ENCODE data around the gene LRCOL1.
"Not testable (repeated sequence)": the region's sequence is repeated elsewhere in the genome, so short reads cannot be mapped to it uniquely, and the experiment has no call there.

LRCOL1 gene

DNA sequence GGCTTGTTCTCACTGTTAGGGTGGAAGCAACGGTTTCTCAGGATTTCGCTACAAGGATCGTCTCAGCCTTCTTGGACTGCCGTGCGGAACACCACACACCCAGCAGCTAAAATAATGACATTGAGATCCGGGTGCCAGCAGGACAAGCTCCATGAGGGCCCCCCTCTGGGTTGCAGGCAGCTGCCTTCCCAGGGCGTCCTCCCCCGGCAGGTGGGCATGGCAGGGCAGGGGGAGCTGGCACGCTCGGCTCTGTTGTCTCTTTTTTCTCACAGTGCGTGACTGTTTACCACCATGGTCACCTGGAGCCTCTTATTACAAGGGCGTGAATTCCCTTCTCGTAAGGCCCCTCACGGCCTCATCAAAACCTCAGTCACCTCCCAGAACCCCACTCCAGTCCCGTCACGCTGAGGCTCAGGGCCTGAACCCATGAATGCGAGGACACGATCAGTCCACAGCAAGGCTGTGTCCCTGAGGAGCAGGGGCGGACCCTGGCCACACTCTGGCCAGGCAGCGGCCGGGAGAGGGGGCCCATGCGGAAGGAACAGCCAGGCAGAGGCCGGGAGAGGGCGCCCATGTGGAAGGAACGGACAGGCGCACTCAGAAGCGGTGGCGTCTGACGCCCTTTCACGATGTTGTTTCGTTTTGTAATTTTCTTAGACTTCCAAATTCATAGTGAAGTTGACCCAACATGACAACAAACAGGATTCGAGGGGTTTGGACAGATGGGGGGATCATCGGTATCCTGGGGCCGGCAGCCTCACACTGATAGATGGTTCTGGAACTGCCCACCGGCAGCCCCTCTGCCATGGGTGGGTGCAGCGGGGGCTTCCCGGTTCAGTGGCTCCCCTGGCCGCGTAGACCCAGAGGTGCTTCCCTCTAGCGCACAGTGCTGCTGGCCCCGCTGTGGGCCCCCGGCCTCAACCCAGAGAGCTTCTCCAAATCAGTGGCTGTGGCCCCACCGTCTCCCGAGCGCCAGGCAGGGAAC is 10.0 kb downstream of the LRCOL1 start:
- no peak for DNase-seq (ENCODE audit: low read depth)

DNA sequence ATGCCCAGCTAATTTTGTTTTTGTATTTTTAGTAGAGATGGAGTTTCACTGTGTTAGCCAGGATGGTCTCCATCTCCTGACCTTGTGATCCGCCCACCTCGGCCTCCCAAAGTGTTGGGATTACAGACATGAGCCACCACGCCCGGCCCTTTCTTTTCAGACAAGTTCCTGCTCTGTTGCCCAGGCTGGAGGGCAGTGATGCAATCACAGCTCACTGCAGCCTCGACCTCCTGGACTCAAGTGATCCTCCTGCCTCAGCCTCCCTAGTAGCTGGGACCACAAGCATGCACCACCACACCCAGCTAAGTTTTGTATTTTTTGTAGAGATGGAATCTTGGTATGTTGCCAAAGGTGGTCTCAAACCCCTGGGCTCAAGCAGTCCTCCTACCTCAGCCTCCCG is 10.9 kb downstream of the LRCOL1 start:
- not testable (repeated sequence) for DNase-seq (ENCODE audit: low read depth)

DNA sequence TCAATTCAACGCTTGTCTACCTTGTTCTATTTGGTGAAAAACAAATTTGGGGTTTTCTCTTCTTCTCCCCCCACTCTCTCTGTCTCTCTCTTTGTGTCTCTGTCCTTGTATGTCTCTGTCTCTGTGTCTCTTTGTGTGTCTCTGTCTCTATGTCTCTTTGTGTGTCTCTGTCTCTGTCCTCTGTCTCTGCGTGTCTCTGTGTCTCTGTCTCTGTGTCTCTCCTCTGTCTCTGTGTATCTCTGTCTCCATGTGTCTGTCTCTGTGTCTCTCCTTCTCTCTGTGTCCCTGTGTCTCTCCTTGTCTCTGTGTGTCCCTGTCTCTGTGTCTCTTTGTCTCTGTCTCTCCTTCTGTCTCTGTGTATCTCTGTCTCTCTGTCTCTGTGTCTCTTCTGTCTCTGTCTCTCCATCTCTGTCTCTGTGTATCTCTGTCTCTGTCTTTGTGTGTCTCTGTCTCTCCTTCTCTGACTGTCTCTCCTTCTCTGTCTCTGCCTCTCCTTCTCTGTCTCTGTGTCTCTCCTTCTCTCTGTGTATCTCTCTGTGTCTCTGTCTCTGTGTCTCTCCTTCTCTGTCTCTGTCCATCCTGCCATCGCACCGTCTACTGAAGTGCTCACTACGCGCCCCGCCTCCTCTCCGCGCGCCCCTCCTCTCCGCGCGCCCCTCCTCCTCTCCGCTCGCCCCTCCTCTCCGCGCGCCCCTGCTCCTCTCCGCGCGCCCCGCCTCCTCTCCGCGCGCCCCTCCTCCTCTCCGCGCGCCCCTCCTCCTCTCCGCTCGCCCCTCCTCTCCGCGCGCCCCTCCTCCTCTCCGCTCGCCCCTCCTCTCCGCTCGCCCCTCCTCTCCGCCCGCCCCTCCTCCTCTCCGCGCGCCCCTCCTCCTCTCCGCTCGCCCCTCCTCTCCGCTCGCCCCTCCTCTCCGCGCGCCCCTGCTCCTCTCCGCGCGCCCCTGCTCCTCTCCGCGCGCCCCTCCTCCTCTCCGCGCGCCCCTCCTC is 12.8 kb downstream of the LRCOL1 start:
- no peak for DNase-seq (ENCODE audit: low read depth)

DNA sequence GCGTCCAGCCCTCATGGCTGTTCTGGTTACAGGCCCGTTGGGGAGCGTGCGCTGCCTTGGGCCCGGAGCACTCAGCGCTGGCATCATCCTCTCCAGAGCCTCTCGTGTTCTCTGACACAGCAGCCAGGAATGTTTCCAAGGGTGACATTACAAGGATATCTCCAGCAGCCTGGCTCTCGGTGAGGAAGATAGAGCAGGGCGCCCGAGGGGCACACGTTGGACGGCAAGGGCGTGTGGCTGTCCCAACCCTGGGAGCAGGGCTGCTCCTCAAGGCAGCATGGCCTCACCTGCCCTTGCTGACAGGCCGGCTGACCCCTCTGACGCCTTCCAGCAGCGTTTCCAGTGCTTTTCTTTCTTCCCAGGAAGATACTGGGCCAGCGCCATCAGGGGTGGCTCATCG is 14.4 kb downstream of the LRCOL1 start:
- DNase-seq (ENCODE audit: low read depth) = no peak

DNA sequence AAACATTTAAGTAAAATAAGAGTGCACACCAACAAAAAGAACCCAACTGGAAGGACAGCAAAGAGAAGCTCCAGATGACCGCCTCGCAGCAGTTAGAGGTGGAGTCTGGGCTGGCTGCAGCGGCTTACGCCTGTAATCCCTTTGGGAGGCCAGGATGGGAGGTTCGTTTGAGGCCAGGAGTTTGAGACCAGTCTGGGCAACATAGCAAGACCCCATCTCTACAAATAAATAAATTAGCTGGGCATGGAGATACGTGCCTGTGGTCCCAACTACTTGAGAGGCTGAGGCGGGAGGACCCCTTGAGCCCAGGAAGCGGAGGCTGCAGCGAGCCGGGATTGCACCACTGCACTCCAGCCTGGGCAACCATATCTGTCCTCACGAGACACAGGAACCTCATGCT is 15.2 kb downstream of the LRCOL1 start:
- no peak for DNase-seq (ENCODE audit: low read depth)

DNA sequence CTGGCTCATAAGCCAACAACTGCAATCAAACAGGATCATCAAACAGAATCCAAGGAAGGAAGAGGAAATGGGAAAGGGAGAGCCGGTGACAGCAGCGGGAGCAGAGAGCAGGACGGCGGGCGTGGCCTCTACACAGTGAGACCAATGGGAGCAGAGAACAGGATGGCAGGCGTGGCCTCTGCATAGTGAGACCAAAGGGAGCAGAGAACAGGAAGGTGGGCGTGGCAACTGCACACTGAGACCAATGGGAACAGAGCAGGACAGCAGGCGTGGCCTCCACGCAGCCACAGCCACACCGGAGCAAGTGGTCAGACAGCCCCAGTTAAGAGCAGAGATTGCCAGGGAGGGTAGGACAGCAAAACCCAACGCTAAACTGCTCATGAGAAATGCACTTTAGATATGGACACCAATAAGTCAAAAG is 16.4 kb downstream of the LRCOL1 start:
- no peak for DNase-seq (ENCODE audit: low read depth)

DNA sequence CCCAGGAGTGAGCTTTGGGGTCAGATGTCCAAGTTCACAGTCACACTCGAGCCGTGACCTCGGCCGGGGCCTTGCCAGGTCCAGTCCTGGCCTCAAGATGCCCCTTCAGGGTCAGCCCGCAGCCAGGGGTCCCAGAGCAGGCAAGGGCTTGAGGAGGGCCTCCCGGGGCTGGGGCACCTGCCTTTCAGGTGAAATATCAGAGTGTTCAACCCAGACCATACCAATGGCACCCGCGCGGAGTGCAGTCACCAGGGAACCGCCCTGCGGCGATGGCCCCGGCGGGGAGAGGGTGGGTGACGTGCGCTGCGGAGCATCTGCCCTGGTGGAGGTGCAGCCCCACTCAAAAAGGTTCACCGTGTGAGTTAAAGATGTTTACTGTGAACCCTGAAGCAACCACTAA is 16.9 kb downstream of the LRCOL1 start:
- no peak for DNase-seq (ENCODE audit: low read depth)

DNA sequence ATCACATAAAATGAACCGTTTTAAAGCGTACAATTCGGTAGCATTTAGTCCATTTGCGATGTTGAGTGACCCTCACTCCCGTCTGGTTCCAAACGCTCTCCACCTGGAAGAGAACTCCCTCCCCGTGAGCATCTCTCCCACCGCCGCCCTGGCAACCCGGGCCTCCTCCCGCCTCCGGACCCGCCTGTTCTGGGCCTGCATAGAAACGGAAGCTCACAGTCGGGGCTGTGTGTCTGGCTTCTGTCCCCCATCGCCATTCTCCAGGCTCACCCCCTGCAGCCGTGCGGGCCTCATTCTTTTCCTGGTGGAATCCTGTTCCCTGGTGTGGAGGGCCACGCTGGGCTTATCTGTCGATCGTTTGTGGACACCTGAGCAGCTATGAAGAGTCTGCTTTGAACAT is 17.3 kb downstream of the LRCOL1 start:
- DNase-seq (ENCODE audit: low read depth) = no peak

DNA sequence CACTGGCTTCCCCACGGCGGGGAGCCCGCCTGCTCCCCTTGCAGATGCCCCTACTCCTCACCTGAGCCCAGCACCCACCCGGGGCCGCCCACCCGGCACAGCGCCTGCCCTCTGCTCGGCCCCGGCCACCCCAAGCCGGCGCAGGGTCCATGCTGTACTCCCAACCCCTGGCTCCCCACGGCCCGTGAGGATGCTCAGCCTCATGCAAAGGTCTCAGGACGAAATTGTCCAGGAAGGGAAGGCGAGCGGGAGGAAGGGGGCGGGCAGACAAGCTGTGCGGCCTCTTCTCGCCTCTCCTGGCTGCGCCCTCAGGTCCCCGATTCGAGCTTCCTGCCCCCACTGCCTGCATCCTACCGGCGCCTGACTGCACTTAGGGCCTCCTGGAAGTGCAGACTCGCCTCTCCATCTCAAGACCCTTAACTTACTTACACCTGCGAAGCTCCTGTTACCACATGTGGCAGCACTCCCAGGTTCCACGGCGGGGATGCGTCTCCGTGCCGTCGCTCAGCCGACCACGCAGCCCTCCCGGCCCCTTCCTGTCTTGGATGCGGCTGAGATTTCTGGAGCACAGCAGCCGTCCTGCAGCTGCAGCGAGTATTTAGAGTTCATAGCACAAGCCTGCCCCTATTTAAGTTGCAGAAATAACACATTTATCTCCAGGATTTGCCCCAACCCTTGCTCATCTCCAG is 18.0 kb downstream of the LRCOL1 start:
- DNase-seq (ENCODE audit: low read depth) = no peak

DNA sequence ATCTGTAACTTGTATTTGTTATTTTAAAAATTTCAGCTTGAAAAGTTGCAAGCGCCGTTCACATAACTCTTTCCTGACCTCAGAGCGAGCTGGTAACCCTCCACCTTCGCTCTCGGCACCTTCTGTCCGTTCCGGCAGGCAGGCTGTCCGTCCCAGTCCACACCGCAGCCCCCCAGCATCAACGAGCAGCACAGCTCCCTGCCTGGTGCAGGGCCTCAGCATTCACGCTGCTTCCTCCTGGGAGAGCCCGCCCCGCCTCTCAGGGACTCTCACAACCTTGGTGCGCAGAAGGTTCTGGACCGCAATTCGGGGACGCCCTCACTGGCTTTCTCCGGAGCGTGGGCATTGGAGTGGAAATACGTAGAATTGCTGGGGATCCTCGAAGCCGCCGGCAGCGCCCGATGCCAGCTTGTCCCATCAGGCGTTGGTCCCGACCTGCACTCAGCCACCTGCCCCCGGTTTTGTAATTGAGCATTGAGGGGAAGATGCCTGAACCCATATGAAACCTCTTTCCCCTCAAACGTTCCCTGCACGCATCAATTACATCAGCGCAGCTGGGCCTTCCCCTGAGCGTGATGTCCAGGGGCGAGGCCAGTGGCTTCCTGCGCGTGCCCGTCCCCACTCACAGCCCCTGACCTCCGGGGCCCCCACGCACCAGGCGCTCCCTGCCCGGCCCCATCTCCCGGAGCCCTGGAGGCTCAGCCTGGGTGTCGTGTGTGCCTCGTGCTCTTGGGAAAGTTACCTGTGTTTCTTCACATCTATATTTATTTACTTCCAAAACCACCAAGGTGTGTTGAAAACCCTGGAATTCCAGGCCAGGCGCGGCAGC is 19.1 kb downstream of the LRCOL1 start:
- no peak for DNase-seq (ENCODE audit: low read depth)

DNA sequence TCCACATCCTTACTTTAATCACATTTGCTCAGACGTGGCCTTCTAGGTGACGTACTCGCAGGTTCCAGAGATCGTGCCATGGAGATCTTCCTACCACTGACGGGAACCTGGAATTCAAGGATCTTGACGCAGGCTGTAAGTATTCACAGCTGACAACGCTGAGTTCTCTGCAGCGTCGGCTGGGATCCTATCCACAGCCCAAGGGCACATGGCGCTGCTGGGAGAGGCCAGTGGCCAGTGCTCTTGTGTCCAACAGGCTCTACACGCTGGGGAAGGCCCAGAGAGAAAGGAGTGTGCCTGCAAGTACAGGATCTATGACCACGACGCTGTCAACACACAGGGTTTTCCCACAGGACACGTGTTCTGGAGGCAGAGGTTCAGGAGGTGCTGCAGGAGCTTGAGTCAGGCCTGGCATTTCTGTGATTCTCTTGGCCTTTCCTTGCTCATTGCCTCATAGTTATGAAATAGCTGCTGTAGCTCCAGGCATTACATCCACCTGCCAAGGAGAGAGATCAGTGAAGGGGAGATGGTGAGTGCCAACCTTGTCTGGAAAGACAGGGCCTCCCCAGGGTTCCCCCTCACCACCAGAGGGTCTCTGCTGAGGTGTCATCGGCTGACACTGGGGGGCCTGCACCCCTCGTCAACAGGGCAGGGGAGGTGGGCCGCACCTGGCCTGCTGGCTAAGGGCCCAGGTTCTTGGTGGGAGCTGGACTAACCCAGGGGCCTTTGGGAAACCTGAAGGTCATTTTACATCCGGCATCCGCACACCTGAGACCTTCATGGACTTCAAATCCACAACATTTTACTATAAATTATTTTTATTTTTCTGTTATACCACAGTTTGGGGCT is 21.3 kb downstream of the LRCOL1 start:
- no peak for DNase-seq (ENCODE audit: low read depth)

DNA sequence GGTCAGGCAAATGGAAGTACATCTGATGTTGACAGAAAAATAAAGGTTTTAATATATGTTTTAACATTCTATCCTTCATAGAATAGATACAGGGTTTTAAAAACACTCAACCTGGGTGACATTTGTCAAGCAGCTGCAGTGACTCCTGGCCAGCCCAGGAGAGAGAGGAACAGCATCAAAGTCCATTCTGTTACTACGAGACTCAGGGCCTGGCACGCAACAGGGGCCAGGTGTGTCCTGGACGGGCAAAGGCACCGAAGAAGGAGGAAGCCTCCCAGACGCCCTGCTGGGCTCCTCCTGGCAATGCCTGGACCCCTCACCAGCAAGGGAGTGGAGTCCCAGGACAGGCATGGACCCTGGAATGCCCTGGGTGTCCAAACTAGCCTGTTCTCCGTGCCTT is 22.1 kb downstream of the LRCOL1 start:
- no peak for DNase-seq (ENCODE audit: low read depth)

DNA sequence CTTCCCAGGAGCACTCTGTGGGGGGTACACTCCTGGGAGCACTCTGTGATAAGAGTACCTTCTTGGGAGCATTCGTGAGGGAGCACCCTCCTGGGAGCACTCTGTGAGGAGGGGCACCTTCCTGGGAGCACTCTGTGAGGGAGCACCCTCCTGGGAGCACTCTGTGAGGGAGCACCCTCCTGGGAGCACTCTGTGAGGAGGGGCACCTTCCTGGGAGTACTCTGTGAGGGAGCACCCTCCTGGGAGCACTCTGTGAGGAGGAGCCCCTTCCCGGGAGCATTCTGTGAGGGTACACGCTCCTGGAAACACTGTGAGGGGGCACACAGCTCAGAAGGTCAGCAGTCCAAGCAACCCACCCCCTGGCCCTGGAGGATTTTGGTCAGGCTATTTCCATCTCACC is 22.6 kb downstream of the LRCOL1 start:
- no peak for DNase-seq (ENCODE audit: low read depth)

DNA sequence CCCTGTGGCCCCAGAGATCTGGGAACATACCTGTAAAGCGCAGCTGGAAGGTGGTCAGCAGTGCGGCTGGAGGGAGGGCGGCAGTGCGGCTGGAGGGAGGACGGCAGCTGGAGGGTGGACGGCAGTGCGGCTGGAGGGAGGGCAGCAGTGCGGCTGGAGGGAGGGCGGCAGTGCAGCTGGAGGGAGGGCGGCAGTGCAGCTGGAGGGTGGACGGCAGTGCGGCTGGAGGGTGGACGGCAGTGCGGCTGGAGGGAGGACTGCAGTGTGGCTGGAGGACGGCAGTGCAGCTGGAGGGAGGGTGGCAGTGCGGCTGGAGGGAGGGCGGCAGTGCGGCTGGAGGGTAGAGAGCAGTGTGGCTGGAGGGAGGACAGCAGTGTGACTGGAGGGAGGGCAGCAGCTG is 23.5 kb downstream of the LRCOL1 start:
- no peak for DNase-seq (ENCODE audit: low read depth)

DNA sequence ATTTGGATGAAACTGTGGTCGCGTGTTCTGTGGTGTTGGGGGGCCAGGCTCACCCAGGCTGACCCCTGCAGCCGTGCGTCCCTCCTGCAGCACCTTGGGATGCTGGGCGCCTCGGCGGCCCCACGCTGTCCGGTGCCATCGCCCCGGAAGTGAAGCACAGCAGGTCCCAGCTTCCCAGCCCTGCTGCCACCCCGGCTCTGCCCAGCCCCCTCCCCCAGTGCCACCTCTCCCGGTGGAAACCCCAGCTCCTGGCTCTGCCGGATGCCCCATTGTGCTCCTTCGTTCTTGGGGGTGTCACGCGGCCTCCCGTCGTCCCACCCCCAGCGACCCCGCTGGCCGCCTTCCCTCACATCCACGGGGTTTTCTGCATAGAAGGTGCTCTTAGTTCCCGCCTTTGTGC is 25.2 kb downstream of the LRCOL1 start:
- no peak for DNase-seq (ENCODE audit: low read depth)

DNA sequence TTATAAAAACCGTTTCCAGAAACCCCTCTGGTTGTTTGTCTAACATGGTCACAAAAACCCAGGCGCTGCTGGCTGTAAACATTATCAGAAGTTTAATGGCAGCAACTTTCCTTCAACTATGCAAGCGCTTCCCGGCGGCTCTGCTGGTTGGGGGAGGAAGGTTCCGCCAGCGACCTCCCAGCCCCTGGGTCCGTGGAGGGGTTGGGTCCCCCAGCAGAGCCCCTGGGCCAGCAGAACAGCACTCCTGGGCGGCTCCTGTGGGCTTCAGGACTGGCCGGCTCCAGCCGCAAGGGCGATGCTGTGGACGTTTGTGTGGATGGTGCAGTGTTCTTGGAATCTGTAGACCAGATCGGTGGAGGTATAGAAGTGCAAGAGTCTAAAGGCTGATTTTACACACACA is 26.0 kb downstream of the LRCOL1 start:
- DNase-seq (ENCODE audit: low read depth) = no peak

DNA sequence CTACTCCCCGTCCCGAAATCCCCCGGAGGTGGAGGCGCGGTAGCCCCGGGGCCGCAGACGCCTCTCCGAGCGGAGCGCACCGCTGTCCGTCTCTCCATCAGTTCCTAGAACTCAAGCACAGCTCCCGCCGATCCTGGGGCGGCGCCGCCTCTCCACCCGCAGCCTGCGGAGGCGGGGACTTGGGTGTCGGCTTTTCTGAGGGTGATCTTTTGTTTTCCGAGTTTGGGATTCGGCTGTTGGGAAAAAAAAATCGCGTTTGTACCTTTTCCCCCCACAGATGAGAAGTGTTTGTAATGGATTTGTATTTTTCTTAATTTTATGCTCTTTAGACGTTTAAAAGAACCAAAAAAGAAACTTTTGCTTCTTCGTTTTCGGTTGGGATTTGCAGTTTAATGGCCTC is 26.6 kb downstream of the LRCOL1 start:
- DNase-seq (ENCODE audit: low read depth) = no peak

DNA sequence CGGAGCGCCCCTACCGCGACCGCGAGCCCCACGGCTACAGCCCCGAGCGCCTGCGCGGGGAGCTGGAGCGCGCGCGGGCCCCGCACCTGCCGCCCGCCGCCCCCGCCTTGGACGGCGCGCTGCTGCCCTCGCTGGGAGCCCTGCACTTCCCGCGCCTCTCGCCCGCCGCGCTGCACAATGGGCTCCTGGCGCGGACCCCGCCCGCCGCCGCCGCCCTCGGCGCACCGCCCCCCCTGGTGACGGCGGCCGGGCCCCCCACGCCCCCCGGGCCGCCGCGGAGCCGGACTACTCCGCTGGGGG is 27.0 kb downstream of the LRCOL1 start:
- no peak for DNase-seq (ENCODE audit: low read depth)

DNA sequence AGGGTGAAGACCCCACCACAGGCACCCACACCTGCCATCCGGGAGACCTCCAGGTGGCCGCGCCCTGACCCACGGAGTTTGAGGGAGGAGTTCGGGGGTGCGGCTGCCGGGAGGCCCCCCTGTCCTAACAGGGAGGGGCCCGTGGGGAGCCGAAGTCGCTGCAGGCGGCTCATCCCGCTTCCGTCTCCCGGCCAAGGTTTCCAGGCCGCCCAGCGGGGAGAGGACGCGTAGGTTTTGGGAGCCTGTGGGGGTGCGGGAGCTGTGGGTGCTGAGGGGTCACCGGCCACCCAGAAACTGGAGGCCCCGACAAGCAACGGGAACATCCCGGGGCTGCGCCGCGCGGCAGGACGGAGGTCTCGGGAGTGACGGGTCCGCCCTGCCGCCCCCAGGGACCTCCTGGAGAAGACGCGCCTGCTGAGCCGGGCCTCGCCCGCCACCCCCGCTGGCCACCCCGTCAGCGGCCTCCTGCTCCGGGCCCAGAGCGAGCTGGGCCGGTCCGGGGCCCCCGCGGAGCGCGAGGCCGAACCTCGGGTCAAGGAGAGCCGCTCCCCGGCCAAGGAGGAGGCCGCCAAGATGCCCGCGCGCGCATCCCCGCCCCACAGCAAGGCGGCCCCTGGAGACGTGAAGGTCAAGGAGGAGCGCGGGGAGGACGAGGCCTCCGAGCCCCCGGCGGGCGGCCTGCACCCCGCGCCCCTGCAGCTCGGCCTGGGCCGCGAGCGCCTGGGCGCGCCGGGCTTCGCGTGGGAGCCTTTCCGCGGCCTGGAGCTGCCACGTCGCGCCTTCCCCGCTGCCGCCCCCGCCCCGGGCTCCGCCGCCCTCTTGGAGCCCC is 27.6 kb downstream of the LRCOL1 start:
- DNase-seq (ENCODE audit: low read depth) = no peak

DNA sequence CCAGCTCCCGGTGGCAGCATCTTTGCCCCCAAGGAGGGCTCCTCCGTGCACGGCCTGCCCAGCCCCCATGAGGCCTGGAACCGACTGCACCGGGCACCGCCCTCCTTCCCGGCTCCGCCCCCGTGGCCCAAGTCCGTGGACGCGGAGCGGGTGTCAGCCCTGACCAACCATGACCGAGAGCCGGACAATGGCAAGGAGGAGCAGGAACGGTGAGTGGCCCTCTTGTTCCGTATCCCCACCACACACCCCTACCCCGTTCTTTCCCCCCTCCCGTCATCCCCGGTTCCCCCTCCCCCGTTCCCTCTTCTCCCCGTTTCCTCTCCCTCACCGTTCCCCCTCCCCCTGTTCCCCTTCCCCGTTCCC is 28.3 kb downstream of the LRCOL1 start:
- DNase-seq (ENCODE audit: low read depth) = no peak

Measured in activated gamma-delta T cell treated with anti-CD3 and anti-CD28 coated beads, Interleukin-2, amount 50 U/mL, for 16 hours (primary cell).